NCI-H2227 treated with DMSO at 0.1 percent for 48 hours (cell line): Measurements from ENCODE around the gene SLC13A2.

Source experiments
- DNase-seq: peaks from one replicate; lab custom pipeline; 2025; lab: John Stamatoyannopoulos, UW

Gene SLC13A2

GRCh38 chr17:28537219-28537610 is 63.8 kb downstream of the SLC13A2 start:
- no peak for DNase-seq

- DNase-seq = no peak
Observed at GRCh38 chr17:28538296-28538895, 65.0 kb downstream of the SLC13A2 start.

- no peak for DNase-seq
Observed at GRCh38 chr17:28540231-28540630, 66.8 kb downstream of the SLC13A2 start.

GRCh38 chr17:28541439-28541838 is 68.0 kb downstream of the SLC13A2 start:
- DNase-seq = no peak

GRCh38 chr17:28544402-28545140 is 71.1 kb downstream of the SLC13A2 start:
- DNase-seq = no peak

GRCh38 chr17:28545141-28545503 is 71.7 kb downstream of the SLC13A2 start:
- no peak for DNase-seq

- no peak for DNase-seq
Observed at GRCh38 chr17:28545787-28546415, 72.5 kb downstream of the SLC13A2 start.

GRCh38 chr17:28547096-28547622 is 73.7 kb downstream of the SLC13A2 start:
- no peak for DNase-seq
